Fibroblast of upper back skin (primary cell): ENCODE results near the gene KCNQ4.

ENCODE experiments used
- DNase-seq: peaks from one replicate; pipeline ENCODE4 v3.0.0-alpha.2; 2013

KCNQ4 gene

DNA sequence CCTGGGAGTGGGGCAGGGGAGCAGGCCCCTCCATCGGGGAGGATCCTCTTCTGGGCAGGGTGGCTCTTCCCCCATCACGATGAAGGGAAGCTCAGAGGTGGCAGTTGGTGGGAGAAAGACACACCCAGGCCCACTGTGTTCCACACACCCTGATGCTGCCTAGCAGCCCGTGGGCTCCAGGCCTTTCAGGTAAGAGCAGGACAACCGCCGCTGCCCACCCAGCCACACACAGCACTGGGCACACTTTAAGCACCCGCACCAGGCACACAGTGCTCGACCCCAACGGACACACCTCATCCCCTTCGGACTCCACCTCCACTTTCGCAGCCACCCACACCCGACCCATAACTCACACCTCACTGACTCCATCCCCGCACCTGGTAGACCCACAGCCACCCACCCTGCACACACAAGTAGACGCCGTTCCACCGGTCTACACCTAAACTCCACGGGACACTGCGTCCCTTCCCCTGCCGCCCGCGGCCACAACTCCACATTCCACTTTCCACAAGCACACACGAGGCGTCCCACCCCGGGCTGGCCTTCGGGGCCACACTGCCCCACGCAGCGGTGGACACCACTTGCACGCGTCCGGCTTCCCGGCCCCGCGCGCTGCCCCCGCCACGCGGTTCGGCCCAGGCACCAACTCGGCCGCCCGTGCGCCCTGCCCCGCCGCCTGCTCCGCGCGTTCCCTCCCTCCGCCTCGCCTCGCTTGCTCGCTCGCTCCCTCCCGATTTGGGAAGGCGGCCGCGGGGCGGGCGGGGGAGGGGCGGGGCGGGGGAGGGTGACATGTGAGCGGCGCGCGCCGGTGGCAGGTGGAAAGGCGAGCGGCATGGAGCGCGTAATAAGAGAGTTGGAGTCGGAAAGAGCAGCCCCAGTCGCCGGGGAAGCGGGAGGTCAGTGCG lies at the start of gene KCNQ4:
Gene KCNQ4 (plus strand): TSS at position 787 of the 905 bp plus-strand sequence. CDS start 307 bp downstream, outside the sequence.
- no peak for DNase-seq

DNA sequence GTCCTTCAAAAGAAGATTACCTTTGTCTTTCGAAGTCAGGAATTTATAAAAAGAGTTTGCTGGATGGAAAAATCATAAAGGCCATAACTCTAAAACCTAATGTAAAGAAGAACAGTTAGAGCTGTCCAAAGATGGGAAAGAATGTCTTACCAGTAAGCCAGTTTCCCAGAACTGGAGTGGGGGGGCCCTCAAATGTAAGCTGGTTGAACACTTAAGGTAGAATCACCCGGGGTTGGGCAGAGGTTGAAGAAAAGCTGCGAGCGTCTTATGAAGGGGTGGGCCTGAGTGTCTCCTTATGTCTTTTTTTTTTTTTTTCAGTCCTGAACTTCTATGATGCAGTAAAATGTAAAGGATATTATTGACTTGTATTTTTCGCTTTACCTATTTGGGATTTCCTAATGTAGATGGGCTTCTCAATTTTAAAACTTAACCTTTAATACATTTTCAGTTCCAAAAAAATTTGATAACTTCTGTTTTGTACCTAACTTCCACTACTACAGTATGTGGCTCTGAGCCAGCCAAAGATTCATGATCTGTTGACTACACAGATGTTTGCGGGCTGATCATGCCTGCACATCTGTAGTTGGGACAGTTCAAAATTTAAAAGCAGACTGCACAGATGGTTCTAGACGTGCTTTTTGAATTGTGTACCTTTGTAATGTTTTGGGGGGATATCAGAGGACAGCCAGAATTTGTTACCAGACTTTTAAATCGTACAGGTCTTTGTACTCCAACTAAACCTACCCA lies 48.5 kb upstream of the KCNQ4 start:
- DNase-seq = no peak

GRCh38 chr1:40736085-40736531 lies 47.5 kb upstream of the KCNQ4 start:
- peak; percentile 59 for DNase-seq

- DNase-seq = no peak
Observed at GRCh38 chr1:40738831-40739230, 44.8 kb upstream of the KCNQ4 start.

- no peak for DNase-seq
Observed at GRCh38 chr1:40739455-40740008, 44.1 kb upstream of the KCNQ4 start.

GRCh38 chr1:40740039-40740996 lies 43.3 kb upstream of the KCNQ4 start:
- no peak for DNase-seq

GRCh38 chr1:40740997-40741736 lies 42.4 kb upstream of the KCNQ4 start:
- DNase-seq = no peak

- DNase-seq = peak; percentile 10
Observed at GRCh38 chr1:40742363-40743061, 41.1 kb upstream of the KCNQ4 start.

DNA sequence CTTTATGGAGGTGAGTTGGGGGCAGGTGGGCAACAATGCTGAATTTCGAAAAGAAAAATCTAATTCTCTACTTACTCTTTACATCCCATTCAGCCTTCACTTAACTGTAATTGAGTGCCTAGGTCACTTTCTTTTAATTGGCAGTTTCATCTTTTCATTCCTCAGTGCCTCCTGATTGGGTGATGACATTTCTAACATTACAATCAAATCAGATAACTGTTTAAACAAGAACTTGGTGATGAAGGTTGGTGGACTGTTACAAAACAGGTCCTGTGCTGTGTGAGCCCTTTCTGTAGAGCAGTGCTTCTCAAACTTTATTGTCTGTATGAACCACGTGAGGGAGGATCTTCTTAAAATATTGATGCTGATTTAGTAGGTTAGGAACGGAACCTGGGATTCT lies 40.1 kb upstream of the KCNQ4 start:
- no peak for DNase-seq

DNA sequence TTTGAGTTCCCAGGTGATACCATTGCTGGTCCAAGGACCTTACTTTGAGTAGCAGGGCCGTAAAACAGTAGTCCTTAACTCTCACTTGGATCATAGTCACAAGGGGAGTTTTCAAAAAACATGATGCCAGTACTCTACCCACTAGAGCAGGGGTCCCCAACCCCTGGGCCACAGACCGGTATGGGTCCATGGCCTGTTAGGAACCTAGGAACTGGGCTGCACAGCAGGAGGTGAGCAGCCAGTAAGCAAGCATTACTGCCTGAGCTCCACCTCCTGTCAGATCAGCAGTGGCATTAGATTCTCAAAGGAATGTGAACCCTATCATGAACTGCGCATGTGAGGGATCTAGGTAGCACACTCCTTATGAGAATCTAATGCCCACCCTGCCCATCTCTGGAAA lies 39.7 kb upstream of the KCNQ4 start:
- DNase-seq = no peak

GRCh38 chr1:40745176-40745575 lies 38.4 kb upstream of the KCNQ4 start:
- DNase-seq = peak; percentile 86

DNA sequence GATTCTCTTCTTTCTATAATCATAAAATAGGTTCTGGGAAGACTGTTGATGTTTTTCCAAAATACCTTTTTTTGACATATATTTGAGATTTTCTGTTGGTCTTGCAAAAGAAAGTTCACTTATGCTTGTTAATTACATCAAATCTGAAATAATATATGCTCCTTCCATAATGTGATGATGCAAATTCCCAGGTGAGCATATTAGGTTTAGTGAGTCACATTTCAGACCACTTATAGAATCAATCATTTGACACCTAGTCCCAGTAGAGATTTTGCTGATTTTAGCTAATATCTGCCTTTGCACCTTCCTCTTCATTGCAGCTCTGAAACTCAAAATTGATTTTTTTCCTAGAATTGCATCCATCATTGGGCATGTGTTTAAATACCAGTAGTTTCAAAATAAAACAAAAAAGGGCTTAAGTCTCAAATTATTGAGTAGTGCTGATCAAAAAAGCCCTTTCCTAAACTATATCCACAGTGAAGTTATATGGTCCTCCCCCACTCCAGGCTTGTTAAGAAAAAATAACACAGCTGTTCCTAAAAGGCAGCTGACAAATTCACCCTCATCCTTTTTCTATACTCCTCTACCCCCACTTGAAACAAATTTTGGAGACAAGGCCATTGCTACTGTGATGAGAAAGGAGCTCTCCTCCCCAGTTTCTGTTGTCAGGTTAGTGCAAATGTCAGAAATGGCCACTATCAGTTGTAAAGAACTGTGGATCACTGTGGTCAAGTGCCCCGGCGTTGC lies 37.1 kb upstream of the KCNQ4 start:
- DNase-seq = no peak

DNA sequence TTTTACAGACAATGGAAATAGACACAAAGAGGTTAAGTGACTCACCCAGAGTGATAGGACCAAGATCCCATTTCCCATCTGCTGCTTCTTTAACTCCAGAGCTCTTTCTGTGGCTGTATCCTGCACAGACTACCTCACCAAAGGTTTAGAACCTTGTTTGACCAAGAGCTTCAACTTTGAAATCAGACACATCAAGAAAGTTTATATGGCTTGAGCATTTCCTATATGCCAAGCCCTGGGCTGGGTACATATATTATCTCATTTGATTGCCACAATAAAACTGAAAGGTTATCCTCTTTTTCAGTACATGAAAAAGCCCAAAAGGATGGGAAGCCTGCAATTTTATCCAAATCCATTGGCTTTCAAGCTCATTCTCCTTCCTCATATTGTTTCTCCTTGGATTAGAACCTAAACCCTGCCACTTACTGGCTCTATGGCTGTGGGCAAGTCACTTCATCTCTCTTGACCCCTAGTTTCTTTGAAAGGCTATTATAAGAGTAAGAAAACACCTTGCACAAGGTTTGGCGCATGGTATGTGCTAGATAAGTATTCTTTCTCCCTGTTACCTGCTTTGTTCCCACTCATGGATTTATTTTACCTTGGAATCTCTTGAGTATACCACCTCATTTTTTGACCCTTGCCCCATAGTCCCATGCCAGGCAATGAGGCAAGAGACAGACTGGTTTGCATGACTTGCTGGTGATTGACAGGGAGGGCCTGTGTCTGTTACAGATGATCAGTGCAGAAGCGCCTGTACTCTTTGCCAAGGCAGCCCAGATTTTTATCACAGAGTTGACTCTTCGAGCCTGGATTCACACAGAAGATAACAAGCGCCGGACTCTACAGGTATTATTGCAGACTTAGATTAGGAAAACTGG lies 34.5 kb upstream of the KCNQ4 start:
- DNase-seq = no peak

GRCh38 chr1:40749817-40750216 lies 33.8 kb upstream of the KCNQ4 start:
- DNase-seq = no peak

- DNase-seq = no peak
Observed at GRCh38 chr1:40750451-40750908, 33.1 kb upstream of the KCNQ4 start.

DNA sequence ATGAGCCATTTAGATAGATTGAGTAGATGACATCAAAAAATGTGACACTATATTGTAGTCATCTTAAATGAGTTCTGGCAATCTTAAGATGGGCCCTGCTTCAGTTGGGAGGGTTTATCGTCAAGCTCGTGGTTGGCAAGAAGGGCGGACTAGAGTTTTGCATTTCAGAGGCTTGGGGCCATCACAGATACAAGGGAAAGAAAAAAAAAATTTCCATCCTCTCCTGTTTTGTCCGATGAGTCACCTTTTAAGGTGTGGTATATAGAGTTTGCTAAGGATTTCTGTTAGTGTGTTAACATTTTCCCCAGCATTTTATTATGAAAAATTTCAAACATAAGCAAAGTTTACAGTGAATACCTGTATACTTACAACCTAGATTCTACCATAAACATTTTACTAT lies 31.8 kb upstream of the KCNQ4 start:
- DNase-seq = no peak

GRCh38 chr1:40753142-40753882 lies 30.3 kb upstream of the KCNQ4 start:
- DNase-seq = no peak

- no peak for DNase-seq
Observed at GRCh38 chr1:40754201-40754600, 29.4 kb upstream of the KCNQ4 start.
